Right lobe of liver (tissue), 4 donors: ENCODE data around the gene TMC2.

Experiments
- POLR2A ChIP-seq: fragments of 450-650 bp; IDR thresholded peaks from one replicate; pipeline ENCODE4 v1.6.1; 2017; ENCODE audit warnings: antibody characterized with exemption, mild to moderate bottlenecking
- TF ChIP-seq, protein P1 (sequence below), 4 donors: fragments of 200-600 bp in 3 of 4; fragments of 450-650 bp in 1 of 4; IDR thresholded peaks; one replicate each; pipeline versions ENCODE4 v1.5.1 to v1.8.0; 2016 to 2022; ENCODE audit warnings: antibody characterized with exemption in 4 of 4, mild to moderate bottlenecking in 2 of 4
- donor health status: DM: no; HTN: no; CAD: no.
- donor health status: DM: no; HTN: no; CAD: no.
- donor health status: DM: no; HTN: yes; CAD: no.

- TF ChIP-seq, protein P1, sequence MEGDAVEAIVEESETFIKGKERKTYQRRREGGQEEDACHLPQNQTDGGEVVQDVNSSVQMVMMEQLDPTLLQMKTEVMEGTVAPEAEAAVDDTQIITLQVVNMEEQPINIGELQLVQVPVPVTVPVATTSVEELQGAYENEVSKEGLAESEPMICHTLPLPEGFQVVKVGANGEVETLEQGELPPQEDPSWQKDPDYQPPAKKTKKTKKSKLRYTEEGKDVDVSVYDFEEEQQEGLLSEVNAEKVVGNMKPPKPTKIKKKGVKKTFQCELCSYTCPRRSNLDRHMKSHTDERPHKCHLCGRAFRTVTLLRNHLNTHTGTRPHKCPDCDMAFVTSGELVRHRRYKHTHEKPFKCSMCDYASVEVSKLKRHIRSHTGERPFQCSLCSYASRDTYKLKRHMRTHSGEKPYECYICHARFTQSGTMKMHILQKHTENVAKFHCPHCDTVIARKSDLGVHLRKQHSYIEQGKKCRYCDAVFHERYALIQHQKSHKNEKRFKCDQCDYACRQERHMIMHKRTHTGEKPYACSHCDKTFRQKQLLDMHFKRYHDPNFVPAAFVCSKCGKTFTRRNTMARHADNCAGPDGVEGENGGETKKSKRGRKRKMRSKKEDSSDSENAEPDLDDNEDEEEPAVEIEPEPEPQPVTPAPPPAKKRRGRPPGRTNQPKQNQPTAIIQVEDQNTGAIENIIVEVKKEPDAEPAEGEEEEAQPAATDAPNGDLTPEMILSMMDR (IDR thresholded peaks at IDR 0.05), result no peak
- TF ChIP-seq POLR2A, result no peak
These were observed at the start of gene TMC2 for GRCh38 chr20:2536560-2536986.
